Activated naive CD4-positive, alpha-beta T cell treated with anti-CD3 and anti-CD28 coated beads, Interleukin-2, amount 50 U/mL, for 24 hours (primary cell): ENCODE data around the gene ZNF169.
"Not testable (repeated sequence)": the region's sequence is repeated elsewhere in the genome, so short reads cannot be mapped to it uniquely, and the experiment has no call there.

ENCODE experiments used
- H3K27ac Mint-ChIP-seq: one replicate; pipeline ENCODE4 v1.8.0; 2021; ENCODE audit warnings: mild to moderate bottlenecking, mixed read lengths
- H3K27me3 Mint-ChIP-seq: one replicate; pipeline ENCODE4 v1.8.0; 2021; ENCODE audit warnings: mixed read lengths
- H3K36me3 Mint-ChIP-seq: one replicate; pipeline ENCODE4 v1.8.0; 2021; ENCODE audit warnings: mixed read lengths
- H3K4me1 Mint-ChIP-seq: one replicate; pipeline ENCODE4 v1.8.0; 2021; ENCODE audit warnings: mixed read lengths
- H3K4me3 Mint-ChIP-seq: one replicate; pipeline ENCODE4 v1.8.0; 2021; ENCODE audit warnings: mild to moderate bottlenecking, mixed read lengths
- H3K9me3 Mint-ChIP-seq: one replicate; pipeline ENCODE4 v1.8.0; 2021; ENCODE audit warnings: mixed read lengths

The ZNF169 gene

DNA sequence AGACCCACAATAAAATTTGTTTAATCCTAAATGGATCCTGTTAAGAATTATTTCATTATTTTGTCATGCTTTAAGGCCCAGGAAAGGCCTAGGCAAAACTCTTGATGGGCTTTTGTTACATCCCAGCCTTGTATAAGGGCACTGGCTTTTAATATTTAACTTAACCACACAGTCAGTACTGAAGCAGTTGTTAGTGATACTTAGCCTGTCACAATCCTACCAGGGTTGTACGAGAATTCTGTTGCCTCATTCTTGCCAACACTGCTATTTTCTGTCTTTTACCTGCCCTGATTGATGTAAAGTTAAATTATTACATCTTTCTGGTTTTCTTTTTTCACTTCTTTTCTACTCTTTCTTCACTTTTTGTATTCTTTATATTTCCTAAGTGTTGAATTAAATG, 10.9 kb downstream of the ZNF169 start:
- peaks cover 40% of the 10 kb centered on the region for H3K4me1 Mint-ChIP-seq
- peaks cover 19% of the 10 kb centered on the region for H3K36me3 Mint-ChIP-seq
- H3K27me3 Mint-ChIP-seq: no peaks in the 10 kb centered on the region
- no peak overlapping the region for H3K4me3 Mint-ChIP-seq
- H3K9me3 Mint-ChIP-seq: no peaks in the 10 kb centered on the region
- H3K27ac Mint-ChIP-seq: peak overlapping the region; percentile 17

DNA sequence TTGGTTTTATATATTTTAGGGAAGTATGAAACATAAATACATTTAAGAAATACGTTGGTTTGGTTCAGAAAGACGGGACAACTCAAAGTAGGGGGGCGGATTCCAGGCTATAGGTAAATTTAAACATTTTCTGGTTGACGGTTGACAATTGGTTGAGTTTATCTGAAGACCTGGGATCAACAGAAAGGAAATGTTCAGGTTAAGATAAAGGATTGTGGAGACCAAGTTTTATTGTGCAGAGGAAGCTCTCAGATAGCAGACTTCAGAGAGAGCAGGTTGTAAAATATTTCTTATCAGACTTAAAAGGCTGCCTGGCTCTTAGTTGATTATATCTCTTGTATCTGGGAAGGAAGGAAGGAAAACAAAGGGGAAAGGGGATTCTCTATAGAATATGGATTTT, 17.9 kb downstream of the ZNF169 start:
- H3K27me3 Mint-ChIP-seq, H3K9me3 Mint-ChIP-seq, H3K27ac Mint-ChIP-seq, H3K4me3 Mint-ChIP-seq: not testable (repeated sequence)
- H3K4me1 Mint-ChIP-seq: peaks cover 29% of the 10 kb centered on the region
- peaks cover 51% of the 10 kb centered on the region for H3K36me3 Mint-ChIP-seq

DNA sequence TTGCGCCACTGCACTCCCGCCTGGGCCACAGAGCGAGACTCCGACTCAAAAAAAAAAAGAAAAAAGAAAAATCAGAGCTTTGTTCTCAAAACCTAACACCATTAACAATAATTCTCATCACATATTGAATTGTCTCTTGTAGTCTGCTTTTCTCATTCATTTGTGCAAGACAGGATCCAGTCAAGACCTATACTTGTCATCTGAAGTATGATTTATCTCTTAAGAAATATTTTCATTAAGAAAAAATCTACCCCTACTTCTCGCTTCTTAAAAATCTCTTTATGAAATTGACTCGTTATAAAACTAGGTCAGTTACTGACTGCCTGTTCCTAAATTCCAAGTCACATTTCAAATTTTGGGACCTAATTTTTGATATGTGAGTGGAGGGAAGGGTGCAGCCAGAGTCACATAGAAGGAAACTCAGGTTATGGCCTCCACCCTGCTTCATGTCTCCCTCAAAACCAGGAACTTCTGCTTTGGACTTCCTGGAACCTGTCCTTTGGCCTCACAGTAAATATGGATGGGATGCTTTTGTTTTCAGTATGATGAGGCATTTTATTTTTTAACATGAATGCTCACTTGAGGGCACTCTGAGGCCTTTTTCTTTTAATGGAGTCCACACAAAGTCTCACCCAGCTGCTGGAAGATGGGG, 18.9 kb downstream of the ZNF169 start:
- no peaks in the 10 kb centered on the region for H3K9me3 Mint-ChIP-seq
- peaks cover 19% of the 10 kb centered on the region for H3K4me1 Mint-ChIP-seq
- no peak overlapping the region for H3K4me3 Mint-ChIP-seq
- no peaks in the 10 kb centered on the region for H3K27me3 Mint-ChIP-seq
- H3K27ac Mint-ChIP-seq: no peak overlapping the region
- peaks cover 51% of the 10 kb centered on the region for H3K36me3 Mint-ChIP-seq

DNA sequence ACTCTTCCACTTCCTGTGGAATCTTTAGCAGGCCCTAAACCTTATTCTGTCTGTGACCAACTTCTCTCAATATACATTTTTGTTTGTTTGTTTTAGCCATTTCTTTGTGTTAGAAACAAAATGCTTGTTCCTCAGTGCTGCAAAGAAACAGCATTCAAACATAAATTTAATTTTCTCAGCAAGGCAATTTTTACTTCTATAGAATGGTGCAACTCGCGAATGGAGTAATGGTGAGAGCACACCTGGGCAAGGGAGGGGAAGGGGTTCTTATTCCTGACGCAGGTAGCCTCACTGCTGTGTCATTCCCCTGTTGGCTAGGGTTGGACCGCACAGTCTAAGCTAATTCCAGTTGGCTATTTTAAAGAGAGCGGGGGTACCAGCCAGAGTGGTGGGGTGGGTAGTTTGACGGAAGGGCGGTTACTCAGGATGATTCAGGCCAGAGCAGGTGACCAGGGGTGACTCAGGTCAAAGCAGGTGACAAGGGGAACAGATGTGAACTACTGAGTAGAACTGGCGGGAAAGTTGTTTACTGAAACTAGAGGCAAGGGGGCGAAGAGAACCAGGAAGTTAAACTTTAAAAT, 21.4 kb downstream of the ZNF169 start:
- H3K4me1 Mint-ChIP-seq: peaks cover 7% of the 10 kb centered on the region
- H3K4me3 Mint-ChIP-seq: no peak overlapping the region
- no peaks in the 10 kb centered on the region for H3K27me3 Mint-ChIP-seq
- no peaks in the 10 kb centered on the region for H3K9me3 Mint-ChIP-seq
- peaks cover 52% of the 10 kb centered on the region for H3K36me3 Mint-ChIP-seq
- no peak overlapping the region for H3K27ac Mint-ChIP-seq

DNA sequence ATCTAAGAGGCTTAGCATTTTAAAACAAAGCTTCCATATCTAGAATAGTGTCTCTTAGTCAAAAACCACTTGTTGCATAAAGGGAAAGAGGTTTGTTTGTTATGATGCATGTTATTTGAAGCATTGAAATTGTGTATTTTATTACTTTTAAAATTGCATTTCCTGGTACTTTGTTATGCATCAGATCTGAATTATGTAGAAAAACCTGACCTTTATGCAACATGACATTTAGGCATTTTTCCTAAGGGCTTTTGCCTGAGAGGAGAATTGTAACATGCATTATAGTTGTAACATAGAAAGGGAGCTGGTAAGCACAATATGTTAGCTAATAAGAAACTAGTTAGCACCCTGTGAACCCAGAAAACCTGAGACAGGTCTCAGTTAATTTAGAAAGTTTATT, 22.0 kb downstream of the ZNF169 start:
- no peak overlapping the region for H3K4me3 Mint-ChIP-seq
- no peaks in the 10 kb centered on the region for H3K9me3 Mint-ChIP-seq
- H3K36me3 Mint-ChIP-seq: peaks cover 52% of the 10 kb centered on the region
- peaks cover 5% of the 10 kb centered on the region for H3K4me1 Mint-ChIP-seq
- no peaks in the 10 kb centered on the region for H3K27me3 Mint-ChIP-seq
- H3K27ac Mint-ChIP-seq: no peak overlapping the region

DNA sequence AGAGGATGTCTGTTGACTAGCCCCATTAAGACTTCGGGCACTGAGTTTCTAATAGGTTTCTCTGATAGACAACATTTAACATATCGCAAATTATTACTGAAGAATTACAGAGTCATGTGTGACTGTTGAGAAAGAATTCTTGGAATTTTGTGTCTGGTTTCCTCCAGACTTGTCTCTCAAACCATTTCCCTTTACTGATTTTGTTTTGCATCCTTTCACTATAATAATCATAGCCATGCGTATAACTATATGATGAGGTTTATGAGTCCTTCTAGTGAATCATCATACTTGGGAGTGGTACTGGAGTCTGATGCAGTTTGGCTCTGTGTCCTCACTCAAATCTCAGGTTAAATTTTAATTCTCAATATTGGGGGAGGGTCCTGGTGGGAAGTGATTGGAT, 27.0 kb downstream of the ZNF169 start:
- Mint-ChIP-seq H3K27ac (no peak overlapping the region), H3K4me3 (no peak overlapping the region), H3K9me3 (no peaks in the 10 kb centered on the region), H3K36me3 (peaks cover 41% of the 10 kb centered on the region), H3K4me1 (peaks cover 8% of the 10 kb centered on the region), H3K27me3 (no peaks in the 10 kb centered on the region)

DNA sequence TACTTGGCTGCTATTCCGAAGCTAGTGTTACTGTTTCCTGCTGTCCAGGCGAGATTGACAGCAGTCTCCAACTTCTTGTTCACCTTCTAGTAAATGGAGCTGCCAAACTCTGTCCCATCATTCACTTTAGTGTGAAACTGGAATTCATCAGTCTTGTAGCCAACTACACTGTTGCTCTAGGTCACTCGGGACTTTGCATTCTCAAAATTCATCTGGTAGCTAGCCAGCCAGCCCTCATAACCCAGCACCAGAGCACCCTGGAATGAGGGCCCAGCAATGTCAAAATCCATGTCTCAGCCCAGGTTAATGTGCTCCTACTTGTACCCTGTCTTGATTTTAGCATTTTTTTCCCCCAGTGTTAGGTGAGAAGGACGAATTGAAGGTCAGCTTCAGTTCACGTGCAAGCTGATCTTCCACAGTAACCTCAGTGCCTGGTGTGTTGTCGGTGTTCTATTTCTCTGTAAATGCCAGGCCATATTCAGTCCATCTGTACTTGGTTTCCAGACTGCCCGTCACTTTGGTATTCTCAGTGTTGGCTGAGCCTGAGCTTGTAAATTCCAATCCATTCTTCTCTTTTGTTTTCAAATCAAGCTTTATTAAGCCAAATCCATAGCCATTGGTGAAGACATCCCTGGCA, 28.9 kb downstream of the ZNF169 start:
- Mint-ChIP-seq H3K27me3 (no peaks in the 10 kb centered on the region), H3K4me3 (no peak overlapping the region), H3K27ac (no peak overlapping the region), H3K36me3 (peaks cover 35% of the 10 kb centered on the region), H3K9me3 (no peaks in the 10 kb centered on the region), H3K4me1 (peaks cover 8% of the 10 kb centered on the region)

DNA sequence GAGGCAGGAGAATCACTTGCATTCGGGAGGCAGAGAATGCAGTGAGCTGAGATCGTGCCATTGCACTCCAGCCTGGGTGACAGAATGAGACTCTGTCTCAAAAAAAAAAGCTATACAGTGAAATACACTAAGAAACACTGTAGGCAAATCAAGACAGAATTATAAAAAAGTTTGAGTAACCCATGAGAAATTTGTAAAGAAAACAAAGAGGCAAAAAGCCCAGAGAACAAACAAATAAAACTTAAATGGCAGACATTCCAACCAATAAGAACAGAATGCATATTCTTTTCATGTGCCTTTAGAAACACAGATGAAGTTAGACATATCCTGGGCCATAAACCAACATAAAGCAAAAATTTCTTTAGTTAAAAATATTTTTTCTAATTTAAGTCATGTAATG, 30.6 kb downstream of the ZNF169 start:
- H3K4me3 Mint-ChIP-seq: no peak overlapping the region
- H3K27me3 Mint-ChIP-seq: no peaks in the 10 kb centered on the region
- no peaks in the 10 kb centered on the region for H3K9me3 Mint-ChIP-seq
- no peak overlapping the region for H3K27ac Mint-ChIP-seq
- H3K36me3 Mint-ChIP-seq: peaks cover 35% of the 10 kb centered on the region
- peaks cover 8% of the 10 kb centered on the region for H3K4me1 Mint-ChIP-seq

DNA sequence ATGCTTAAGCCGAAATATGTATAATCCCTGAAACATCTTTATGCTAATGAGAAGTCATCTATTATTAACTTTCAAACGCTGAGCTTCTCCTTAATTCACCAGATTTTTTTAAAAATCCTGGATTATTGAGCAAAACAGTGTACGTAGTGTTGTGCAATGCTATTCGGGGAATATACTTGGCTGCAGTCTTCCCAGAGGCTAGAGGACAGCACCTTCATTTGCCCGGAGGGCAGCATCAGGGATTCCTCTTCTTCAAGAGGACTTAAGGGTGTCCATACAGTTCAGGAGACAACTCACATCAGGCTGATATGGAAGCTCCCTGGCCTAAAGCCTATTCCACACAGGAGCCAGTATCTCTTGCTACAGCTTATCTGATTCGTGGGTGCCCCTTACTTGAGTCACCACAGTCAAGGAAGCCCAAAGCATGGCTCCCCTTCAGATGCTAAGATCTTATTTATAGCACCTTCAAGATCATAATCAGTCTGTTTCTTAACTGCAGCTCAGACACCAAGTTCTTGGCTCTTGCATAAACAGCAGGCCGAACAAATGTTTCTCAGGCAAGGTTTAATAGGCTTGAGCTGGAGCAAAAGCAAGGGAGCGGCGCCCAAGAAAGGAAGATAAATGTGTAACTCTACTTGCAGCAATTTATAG, 40.0 kb downstream of the ZNF169 start:
- no peak overlapping the region for H3K27ac Mint-ChIP-seq
- H3K36me3 Mint-ChIP-seq: peaks cover 11% of the 10 kb centered on the region
- H3K4me1 Mint-ChIP-seq: no peaks in the 10 kb centered on the region
- H3K4me3 Mint-ChIP-seq: no peak overlapping the region
- no peaks in the 10 kb centered on the region for H3K9me3 Mint-ChIP-seq
- no peaks in the 10 kb centered on the region for H3K27me3 Mint-ChIP-seq

DNA sequence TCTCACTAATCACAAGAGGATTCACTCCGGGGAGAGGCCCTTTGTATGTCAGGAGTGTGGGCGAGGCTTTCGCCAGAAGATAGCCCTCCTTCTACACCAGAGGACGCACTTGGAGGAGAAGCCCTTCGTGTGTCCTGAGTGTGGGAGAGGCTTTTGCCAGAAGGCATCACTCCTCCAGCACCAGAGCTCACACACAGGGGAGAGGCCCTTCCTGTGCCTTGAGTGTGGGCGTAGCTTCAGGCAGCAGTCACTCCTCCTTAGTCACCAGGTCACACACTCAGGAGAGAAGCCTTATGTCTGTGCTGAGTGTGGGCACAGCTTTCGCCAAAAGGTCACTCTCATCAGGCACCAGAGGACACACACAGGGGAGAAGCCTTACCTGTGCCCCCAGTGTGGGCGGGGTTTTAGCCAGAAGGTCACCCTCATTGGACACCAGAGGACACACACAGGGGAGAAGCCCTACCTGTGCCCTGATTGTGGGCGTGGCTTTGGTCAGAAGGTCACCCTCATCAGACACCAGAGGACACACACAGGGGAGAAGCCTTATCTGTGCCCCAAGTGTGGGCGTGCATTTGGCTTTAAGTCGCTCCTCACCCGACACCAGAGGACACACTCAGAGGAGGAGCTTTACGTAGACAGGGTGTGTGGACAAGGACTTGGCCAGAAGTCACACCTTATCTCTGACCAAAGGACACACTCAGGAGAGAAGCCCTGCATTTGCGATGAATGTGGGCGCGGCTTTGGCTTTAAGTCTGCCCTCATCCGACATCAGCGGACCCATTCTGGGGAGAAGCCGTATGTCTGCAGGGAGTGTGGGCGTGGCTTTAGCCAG, 41.6 kb downstream of the ZNF169 start:
- Mint-ChIP-seq H3K4me3 (no peak overlapping the region), H3K27me3 (no peaks in the 10 kb centered on the region), H3K36me3 (peaks cover 9% of the 10 kb centered on the region), H3K4me1 (no peaks in the 10 kb centered on the region), H3K27ac (no peak overlapping the region), H3K9me3 (no peaks in the 10 kb centered on the region)

DNA sequence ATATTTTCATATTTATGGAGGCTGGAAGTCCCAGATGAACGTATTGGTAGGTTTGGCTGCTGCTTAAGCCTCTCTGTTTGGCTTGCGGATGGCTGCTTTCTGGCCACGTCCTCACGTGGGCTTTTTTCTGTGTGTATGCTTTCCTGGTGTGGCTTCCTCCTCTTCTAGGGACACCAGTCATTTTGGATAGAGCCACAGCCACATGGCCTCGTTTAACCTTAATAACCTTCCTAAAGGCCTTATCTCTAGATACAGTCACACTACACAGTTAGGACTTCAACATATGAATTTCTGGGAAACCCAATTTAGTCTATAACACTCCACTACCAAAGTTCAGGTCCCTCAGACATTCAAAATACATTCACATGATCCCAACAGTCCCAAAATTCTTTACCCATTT, 42.5 kb downstream of the ZNF169 start:
- no peak overlapping the region for H3K4me3 Mint-ChIP-seq
- H3K4me1 Mint-ChIP-seq: no peaks in the 10 kb centered on the region
- H3K27ac Mint-ChIP-seq: no peak overlapping the region
- H3K9me3 Mint-ChIP-seq: no peaks in the 10 kb centered on the region
- peaks cover 6% of the 10 kb centered on the region for H3K36me3 Mint-ChIP-seq
- H3K27me3 Mint-ChIP-seq: no peaks in the 10 kb centered on the region

DNA sequence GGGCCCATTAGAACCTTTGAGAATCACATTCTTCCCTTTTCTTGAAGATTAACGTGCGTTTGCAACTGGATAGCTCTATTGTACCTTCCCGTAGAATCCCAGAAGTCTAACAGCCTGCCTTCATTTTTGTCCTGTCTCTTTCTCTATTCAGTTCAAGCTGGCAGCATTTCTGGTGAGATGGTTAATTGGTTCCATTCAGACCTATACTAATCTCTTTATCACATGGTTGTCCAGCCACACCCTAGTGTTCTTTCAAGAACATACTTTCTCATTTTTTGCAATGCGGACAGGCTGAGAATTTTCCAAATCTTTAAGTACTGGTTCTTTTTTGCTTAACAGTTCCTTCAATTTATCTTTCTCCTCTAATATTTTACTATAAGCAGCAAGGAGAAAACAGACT, 43.3 kb downstream of the ZNF169 start:
- no peaks in the 10 kb centered on the region for H3K4me1 Mint-ChIP-seq
- H3K36me3 Mint-ChIP-seq: no peaks in the 10 kb centered on the region
- H3K27ac Mint-ChIP-seq: no peak overlapping the region

DNA sequence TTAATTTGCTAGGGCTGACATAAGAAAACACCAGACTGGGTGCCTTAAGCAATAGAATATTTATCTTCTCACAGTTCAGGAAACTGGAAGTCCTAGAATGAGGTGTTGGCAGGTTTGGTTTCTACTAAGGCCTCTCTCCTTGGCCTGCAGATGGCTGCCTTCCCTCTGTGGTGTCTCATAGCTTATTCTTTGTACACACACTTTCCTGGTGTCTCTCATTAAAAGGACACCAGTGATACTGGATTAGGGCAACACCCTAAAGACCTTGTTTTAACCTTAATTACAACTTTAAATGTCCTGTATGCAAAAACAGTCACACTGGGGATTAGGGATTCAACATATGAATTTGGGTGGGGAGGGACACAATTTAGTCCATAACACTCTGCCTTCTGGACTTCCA, 44.2 kb downstream of the ZNF169 start:
- Mint-ChIP-seq H3K27ac (no peak overlapping the region), H3K9me3 (no peaks in the 10 kb centered on the region), H3K4me1 (no peaks in the 10 kb centered on the region), H3K36me3 (no peaks in the 10 kb centered on the region), H3K4me3 (no peak overlapping the region), H3K27me3 (no peaks in the 10 kb centered on the region)

More for the DNA sequence above, 43.3 kb downstream of the ZNF169 start:
- no peak overlapping the region for H3K4me3 Mint-ChIP-seq
- H3K9me3 Mint-ChIP-seq: no peaks in the 10 kb centered on the region
- H3K27me3 Mint-ChIP-seq: no peaks in the 10 kb centered on the region

DNA sequence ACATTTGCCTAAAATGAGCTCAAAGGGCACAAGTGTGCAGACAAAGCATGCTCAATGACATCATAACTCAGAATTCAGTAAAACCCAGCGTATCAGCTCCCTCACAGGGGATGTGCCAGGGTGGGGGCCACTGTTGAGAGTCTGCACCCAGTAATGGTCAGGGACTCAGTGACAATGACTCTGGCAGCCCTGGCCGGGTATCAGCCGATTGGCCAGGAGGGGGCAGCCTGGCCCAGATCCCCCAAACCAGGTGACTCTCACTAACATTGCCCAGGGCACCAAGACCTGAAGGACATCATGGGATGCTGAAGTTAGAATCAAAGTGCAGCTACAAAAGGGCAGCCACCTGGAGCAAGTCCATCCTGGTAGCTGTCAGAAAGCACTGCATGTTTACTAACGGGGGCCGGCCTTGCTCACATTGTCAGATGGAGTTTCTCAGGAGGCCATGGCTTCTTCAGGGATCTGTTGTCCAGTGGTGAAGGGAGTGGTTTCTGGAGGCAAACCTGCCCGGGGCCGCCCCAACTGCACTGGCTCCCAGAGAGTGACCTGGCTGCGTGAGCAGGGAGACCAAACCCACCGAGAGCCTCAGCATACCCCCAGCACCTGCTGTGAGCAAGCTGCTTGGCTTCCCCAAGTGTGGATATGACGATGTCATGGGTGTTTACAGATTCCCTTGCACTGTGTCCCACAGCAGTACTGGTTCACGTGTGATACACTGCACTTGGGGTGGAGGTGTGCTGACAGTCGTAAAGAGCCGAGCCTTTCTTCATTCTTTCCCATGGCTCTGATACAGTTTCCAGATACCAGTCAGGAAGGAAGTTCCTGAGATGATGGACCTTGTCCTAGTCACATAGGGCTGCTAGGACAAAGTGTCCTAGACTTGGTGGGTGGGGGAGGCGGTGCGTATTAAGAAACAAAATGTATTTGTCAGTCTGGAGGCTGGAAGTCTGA, 56.2 kb downstream of the ZNF169 start:
- H3K4me1 Mint-ChIP-seq, H3K27me3 Mint-ChIP-seq, H3K9me3 Mint-ChIP-seq, H3K27ac Mint-ChIP-seq, H3K4me3 Mint-ChIP-seq, H3K36me3 Mint-ChIP-seq: not testable (repeated sequence)

DNA sequence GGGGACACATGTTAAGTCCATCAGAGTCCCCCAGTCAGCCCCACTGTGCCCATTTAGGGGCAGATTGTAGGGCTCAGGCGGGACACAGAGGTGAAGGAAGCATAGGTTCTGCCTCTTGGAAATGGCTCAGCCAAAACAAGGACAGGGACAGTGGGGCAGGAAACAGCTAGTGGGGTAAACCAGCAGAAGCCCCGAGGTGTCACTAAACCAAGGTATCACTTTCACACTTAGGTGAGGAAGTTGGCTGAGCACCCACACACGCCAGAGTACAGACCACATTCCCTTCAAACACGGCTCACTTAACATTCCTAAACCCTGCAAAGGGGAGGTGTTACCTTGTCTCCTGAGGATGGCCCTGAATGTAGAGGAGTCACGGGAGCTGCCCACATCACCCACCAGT, 57.1 kb downstream of the ZNF169 start:
- H3K4me3 Mint-ChIP-seq, H3K4me1 Mint-ChIP-seq, H3K27me3 Mint-ChIP-seq, H3K9me3 Mint-ChIP-seq, H3K27ac Mint-ChIP-seq, H3K36me3 Mint-ChIP-seq: not testable (repeated sequence)
